Astrocyte (in vitro differentiated cells and primary cell): ENCODE results near the gene FES.

Experiments
- CTCF ChIP-seq: IDR thresholded peaks from 2 replicates; pipeline ENCODE4 v1.5.1; 2011; ENCODE audit warnings: low read depth, mild to moderate bottlenecking, inconsistent platforms, low read length, moderate library complexity; ENCODE audit not compliant: insufficient read depth
- EZH2 ChIP-seq: IDR thresholded peaks from 2 replicates; pipeline ENCODE4 v1.6.1; 2012; ENCODE audit warnings: mild to moderate bottlenecking, low read length, inconsistent platforms; ENCODE audit not compliant: insufficient read depth

GRCh38 chr15:90860942-90861675, 23.2 kb upstream of the FES start:
- TF ChIP-seq CTCF: no peak
- TF ChIP-seq EZH2: no peak
